GM19438 (cell line): ENCODE results near the gene LCN10.
"Not testable (repeated sequence)": the region's sequence is repeated elsewhere in the genome, so short reads cannot be mapped to it uniquely, and the experiment has no call there.

Experiments used
- ATAC-seq: cut with Tn5 transposase; IDR thresholded peaks from one replicate; pipeline ENCODE4 v1.9.1; 2021; ENCODE audit warnings: low read depth; ENCODE audit not compliant: unreplicated experiment

Gene LCN10

DNA sequence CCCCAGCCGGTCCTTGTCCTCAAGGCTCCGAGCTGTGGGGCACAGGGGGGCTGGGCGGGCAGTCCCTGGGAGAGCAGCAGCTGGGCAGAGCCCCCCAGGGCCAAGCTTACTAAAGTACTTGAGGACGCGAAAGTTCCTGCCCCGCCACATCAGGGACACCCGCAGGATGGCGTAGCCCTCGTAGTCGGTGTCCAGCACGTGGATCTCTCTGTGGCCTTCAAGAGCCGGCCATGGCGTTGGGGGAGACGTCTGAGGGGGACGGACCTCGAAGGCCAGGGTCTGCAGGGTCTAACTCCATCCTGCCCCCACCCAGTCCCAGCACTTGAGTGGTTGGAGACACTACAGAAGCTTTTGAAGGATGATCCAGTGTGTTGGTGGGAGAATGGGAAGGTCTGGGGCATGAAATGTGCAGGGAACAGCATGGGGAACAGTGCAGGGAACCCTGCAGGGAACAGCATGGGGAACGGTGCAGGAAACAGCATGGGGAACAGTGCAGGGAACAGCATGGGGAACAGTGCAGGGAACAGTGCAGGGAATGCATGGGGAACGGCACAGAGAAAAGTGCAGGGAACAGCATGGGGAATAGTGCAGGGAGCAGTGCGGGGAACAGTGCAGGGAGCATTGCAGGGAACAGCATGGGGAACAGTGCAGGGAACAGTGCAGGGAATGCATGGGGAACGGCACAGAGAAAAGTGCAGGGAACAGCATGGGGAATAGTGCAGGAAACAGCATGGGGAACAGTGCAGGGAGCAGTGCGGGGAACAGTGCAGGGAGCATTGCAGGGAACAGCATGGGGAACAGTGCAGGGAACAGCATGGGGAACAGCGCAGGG lies 12.8 kb upstream of the LCN10 start:
- not testable (repeated sequence) for ATAC-seq

DNA sequence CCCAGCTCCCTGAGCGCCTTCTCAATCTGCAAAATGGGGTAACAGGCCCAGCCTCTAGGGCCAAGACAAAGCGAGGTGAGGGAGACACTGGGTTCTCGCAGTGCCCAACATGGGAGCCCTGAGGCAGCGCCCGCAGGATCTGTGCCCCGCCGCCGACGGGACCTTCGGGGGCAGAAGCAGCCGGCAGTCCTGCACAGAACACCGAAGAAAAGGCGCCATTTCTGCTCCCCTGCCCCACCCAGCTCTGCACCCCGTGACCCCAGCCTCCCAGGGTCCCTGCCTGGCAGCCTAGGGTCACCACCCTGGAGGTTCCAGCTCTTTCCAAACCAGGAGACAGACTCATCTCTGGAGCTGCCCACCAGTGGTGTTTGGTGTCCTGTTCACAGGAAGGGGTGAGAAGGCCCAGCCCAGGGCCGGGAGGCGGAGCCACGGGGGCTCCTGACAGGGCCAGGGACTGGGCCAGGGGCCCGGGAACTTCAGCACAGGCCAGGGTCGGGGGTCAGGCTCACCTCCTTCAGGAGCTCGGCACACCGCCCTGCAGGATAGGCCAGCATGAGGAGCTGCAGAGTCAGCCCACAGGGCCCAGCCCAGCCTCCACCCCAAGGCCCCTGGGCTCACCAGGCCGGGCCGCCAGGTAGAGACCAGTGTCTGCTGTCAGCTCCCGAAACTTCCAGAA lies 12.0 kb upstream of the LCN10 start:
- no peak for ATAC-seq

DNA sequence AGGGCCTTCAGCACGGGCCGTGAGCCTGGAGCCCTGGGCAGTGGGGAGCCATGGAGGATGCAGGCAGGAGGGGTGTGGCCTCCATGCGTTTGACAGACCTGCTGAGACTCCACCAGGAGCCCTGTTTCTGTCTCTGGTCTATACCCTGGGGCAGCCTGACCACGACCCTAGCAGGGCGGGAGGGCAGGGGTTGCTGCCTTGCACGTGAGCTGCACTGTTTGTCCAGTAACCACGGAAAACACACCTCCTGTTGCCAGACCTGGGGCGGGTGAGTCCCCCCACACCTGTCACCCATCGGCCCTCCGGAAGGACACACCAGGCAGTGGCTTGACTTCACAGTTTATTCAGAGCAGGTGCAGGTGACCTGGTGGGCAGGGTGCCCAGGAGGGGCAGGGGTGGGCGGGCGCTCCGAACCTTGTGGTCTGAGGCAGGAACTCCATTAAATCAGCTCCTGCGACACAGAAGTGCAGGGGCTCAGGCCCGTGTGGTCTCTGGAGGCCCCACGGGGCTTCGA lies 11.4 kb upstream of the LCN10 start:
- no peak for ATAC-seq

DNA sequence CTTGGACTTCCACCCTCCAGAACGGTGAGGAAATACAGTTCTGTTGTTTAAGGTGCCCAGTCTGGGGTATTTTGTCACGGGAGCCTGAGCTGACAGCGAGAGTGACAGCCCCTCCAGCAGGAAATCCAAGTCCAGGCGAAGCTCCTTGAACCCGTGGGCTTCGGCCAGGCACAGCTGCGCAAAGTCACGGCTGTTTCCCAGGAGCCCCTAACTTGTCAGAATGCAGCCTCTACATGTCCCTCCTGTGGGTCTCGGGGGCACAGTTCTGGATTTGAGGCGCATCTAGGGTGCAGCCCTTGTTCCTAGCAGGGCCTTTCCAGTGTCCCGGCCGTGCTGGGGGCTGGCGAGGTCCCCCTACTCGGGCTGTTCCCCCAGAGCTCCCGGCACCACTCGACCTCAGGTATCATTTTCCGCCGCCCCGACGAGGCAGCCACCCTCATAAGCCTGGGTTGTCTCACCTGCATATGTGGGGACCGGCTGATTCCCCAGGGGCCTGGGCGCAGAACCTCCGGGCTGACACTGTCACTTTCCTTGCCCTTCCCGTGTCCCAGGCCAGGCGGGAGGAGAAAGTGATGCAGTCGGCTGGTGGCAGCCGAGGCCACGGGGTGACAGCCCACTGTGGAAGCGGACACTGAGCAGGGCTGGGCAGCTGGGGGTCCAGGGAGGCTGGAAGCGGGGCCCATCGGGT lies 10.8 kb upstream of the LCN10 start:
- no peak for ATAC-seq

DNA sequence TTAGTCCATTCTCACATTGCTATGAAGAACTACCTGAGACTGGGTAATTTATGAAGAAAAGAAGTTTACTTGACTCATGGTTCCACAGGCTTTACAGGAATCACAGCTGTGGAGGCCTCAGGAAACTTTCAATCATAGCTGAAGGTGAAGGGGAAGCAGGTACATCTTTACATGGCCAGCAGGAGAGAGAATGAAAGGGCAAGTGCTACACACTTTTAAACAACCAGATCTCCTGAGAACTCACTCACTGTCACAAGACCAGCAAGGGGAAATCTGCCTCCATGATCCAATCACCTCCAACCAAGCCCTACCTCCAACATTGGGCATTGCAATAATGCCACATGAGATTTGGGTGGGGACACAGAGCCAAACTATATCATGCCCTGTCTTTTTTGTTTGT lies 9.1 kb upstream of the LCN10 start:
- no peak for ATAC-seq

DNA sequence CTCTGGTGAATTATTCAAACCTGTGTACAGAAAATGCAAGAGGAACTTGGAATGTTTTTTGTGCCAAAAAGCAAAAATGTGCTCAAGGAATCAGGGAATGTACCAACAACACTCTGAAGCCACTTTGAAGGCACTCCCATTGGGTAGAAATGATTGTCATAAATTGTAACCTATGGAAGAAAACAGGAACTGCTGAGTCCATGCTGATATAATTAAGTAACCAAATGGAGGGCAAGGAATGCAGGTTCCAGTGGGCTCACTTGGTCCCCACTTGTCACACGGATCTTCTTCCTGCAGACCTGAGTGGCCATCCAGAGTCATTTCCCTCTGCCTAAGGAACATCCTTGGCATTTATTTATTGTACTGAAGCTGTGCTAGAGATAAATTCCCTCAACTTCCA lies 8.5 kb upstream of the LCN10 start:
- ATAC-seq = no peak

DNA sequence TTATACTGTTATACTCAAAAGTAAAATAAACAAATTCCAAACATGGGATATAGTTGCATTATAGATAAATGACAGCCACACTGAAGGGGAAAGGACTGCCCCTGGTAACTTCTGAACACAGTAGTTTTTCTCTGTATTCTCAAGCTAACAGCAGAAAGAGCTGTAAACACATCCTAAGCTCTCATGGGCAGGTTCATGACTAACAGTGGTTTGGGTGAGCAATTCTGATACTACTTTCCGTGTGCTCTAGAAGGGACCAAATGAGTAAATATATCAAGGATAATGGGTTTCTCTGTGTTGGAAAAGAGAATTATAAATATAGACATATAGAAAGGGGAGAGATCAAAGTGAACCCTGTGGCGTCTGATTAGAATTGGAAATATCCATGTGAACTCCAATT lies 7.8 kb upstream of the LCN10 start:
- ATAC-seq = no peak

DNA sequence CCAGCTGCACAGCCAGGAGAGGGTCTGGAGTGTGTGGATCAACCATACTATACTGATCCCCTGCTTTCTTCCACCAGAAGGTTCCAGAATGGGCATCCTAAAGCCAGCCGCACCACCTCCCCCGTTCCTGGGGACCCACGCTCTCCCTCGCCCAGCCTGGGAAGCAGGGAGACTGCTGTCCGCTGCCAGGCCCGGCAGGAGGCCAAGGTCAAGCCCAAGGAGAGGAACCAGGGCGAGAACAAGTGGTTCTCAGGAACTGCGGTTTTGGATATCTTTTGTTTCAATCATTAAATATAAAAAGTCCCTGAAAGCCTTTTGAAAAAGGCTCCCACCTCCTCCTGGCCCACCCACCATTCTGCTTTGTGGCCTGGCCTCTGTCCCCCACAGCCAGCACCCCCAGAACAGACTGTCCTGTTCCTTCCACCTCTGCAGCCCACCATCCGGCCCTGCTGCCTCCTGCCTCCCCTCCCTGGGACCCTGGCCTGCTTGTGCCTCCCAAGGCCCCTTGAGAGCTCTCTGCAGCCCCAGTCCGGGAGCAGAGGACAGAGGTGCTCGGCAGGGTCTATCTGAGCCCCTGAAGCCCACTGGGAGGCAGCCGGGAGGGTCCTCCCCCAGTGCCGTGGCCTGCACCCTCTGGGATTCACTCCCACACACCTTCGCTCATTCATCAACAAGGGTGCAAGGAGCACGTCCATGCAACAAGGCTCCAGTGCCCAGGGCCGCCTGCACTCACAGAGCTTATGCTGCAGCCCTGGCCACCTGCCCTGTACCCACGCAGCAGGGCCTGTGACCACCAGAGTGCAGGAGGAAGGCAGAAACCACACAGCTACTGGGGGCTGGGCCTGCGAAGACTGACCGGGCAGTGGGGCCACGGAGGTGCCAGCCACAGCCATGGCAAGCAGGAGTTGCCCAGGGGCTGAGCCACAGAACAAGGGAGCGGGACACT lies 6.2 kb upstream of the LCN10 start:
- no peak for ATAC-seq

DNA sequence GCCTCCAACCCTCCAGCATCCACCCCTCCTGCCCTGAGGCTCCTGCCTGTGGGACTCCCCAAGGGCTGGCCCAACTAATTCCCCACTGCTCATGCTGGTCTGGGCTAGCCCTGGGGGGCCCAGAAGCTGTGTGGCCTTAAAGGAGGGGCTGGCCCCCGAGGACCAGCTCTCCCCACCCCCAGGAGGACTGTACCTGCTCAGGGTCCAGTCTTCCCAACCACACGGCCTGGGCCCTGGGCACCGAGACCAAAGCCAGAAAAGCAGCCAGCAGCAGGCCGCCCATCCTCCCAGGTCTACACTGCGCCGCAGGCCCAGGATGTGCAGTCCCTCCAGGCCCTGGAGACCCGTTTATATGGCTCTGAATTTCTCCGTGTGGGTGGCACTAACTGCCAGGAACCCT lies 5.5 kb upstream of the LCN10 start, which contains the start of gene LCN6:
TSS of gene LCN6 (minus strand) at position 325 of the 400 bp plus-strand sequence. CDS start at position 283, 42 bp downstream.
- no peak for ATAC-seq

DNA sequence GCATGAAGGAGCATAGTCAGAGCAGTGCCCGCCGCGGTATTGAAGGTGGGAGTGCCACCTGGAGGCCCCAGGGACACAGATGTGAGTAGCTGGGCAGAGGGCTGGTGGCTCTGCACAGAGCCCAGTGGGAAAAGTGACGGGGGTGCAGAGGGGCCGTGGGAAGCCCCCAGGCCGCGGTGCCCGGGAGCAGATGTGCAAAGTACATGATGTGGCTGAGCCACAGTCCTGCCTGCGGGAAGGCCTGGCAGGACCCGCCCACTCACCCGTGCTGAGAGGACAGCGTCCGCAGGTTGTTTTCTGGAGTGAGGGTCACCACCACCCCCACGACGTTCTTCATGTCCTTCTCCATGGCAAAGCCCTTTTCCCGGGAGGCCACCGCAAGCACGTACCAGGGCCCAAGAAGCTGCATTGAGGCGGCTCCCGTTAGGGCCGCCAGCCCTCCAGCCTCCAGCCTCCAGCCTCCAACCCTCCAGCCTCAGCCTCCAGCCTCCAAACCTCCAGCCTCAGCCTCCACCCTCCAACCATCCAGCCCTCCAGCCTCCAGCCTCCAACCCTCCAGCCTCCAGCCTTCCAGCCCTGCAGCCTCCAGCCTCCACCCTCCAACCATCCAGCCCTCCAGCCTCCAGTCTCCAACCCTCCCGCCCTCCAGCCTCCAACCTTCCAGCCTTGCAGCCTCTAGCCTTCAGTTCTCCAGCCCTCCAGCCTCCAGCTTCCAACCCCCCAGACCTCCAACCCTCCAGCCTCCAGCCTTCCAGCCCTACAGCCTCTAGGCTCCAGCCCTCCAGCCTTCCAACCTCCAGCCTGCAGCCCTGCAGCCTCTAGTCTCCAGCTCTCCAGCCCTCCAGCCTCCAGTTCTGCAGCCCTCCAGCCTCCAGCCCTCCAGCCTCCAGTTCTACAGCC lies 4.7 kb upstream of the LCN10 start:
- ATAC-seq = no peak

DNA sequence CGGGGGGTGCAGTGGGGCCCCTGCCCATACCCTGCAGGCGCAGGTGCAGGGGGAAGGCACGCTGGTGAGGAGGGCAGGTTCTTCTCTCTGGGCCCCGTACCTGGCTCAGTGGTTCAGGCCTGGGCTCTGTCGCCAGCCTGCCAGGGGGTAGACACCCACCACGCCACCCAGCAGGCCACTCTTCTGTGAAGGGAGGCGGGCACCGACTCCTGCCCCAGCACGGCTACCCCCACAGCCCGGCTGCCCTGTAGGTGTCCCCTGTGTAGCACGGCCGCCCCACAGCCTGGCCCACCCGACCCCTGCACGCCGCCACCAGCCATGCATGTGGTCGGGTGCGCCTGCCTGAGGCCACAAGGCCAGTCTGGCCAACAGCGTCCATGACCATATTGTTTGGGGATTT lies 3.9 kb upstream of the LCN10 start:
- ATAC-seq = no peak

DNA sequence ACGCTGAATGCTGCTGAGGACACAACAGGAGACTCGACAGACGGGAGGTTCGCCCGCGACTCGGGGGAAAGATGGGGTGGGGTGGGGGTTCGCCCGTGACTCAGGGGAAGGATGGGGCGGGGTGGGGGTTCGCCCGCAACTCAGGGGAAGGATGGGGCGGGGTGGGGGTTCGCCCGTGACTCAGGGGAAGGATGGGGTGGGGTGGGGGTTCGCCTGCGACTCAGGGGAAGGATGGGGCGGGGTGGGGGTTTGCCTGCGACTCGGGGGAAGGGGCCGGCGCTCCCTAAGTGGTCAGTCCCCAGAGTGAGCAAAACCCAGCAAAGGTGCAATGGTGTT lies 3.4 kb upstream of the LCN10 start:
- ATAC-seq = no peak

DNA sequence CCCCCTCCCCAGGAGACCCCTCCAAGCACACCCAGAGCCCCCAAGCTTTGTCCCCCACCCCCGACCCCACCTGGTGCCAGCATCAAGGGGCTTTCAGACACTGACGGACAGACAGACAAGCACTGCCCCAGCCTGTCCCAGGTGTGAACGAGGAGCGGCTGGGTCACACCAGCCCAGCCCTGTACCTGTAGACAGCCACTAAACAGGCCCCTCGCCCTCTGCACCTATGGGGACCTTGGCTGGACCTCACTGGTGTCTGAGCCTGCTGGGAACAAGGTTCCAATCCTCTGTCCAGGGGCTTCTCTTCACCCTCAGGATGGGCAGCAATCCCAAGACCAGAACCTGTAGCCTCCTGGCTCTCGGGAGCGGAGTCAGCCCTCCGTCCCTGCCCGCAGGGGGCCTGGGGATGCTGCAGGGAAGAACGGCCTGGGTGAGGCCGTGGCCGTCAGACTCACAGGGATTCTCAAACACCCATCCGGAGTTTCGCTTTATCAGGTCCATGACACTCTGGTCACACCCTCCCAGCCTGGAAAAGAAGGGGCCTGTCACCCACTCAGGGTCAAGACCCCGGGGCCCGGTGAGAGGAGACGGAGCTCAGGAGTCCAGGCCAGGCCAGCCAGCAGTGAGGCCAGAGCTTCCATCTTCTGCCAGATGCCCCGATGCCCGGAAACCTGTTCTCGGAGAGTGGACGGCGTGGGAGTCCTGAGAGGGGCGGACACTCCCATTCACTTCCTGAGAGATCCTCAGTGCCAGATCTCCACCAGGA lies 2.8 kb upstream of the LCN10 start:
- no peak for ATAC-seq

DNA sequence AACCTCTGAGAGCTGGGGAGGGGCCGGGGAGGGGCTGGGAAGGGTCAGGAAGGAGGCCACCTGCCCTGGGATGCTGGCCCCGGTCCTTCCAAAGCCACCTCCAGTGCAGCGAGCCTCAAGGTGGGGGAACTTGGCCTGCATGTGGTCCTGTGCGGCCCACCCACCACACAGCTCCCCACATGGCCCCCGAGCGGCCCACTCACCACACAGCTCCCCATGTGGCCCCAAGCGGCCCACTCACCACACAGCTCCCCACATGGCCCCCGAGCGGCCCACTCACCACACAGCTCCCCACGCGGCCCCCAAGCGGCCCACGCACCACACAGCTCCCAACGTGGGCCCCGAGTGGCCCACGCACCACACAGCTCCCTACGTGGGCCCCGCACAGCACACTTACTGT lies 2.0 kb upstream of the LCN10 start:
- no peak for ATAC-seq

DNA sequence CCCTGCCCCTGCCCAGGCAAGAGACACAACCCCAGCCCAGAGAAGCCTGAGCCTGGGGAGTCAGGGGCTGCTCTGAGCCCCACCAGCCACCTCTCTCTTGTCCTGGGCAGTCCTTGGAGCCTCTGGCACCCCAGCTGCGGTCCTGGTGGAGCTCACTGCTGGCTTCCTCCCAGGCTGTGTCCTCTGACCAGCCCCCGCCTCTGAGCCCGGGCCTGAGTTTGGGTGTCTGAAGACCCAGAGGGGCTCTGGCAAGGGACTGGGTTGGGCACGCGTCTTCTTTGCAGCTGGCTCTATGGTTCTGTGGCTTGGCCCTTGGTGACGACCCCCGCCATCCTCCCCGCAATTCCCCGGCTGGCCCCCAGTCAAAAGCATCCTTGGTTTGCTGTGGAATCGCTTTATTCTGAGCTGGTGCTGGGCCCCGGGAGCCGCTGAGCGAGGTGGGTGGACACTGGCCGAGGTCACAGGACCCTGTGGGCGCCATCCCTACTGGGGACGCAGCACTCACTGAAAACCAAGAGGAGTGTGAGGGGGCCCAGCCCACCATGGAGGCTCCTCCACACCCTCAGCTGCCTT lies 985 bp upstream of the LCN10 start:
- no peak for ATAC-seq

DNA sequence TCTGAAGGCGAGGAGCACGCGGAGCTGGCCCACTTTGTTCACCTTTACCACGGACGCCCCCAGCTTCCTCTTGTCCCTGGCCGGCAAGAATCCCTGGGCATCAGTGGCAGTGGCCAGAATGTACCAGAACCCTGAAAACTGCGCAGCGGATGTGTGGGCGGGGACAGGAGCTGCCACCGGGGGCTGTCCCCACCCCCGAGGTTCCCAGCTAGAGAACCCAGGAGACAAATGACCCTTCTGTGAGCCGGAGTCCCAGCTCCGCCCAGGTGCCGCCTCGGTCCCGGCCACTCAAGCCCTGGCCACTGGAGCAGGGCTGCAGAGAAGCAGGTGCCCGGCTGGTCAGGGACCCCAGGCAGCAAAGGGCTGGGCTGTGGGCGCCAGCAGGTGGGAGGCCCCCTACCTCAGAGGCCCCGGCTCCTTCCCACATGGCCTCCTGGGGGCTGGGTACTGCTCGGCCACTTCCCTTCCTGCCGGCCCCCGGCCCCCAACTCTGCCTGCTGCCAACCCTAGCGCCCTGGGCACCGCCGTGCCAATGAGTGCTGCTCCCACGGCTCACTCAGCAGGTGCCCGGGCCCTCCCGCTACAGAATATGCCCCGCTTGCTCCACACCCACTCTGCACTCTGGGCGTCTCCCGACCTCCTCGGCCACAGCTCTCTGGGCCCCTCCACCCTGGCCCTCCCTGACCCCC lies 713 bp downstream of the LCN10 start:
- ATAC-seq = no peak

DNA sequence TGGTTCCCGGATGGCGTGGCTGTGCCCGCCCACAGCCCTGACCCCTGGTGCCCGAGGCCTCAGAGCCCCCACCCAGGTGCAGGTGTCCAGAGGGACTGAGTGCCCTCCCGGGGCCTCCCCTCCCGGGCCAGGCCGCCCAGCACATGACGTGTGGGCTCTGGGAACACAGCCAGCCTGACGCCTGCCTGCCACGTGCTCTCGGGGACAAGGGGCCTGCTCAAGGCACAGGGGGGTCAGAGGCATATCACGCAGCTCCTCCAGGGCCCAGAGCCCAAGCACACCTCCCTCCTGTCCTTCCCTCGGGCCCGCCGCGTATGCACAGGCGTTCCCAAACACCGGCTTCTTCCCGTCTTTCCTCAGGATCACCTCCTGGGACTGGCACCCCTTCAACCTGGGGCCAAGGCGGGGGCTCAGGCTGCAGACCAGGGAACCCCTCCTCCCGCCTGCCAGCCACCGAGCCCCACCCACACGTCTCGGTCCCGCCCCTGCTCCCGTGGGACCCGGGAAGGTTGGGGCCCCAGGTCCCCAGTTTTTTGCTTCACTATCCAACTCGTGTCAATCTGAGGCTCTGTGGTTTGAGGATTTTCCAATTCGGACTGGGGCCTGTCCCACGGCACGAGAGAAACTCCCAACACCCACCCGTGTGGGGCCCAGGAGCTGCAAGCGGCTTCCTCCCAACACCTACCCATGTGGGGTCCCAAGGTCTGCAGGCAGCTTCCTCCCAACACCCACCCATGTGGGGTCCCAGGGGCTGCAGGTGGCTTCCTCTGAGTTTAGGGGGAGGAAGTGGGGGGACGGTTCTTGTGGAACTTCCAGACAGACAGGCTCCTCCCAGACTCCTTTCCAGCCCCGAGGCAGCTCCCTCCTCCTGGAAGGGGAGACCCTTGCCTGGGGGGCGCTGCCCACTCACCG lies 1.5 kb downstream of the LCN10 start:
- ATAC-seq = no peak
